BLaER1 (cell line): ENCODE data around the gene AVP.
A peak's percentile ranks its signal among the peaks of the same experiment; 100 is the strongest.
"Not testable (repeated sequence)": the region's sequence is repeated elsewhere in the genome, so short reads cannot be mapped to it uniquely, and the experiment has no call there.

Experiments used
- H3K27ac ChIP-seq: shearing (Covaris generic); formaldehyde crosslinking; 2 replicates; pipeline ENCODE4 v1.8.1; 2022
- H3K27me3 ChIP-seq: shearing (Covaris generic); formaldehyde crosslinking; 2 replicates; pipeline ENCODE4 v1.8.1; 2022
- H3K36me3 ChIP-seq: shearing (Covaris generic); formaldehyde crosslinking; 2 replicates; pipeline ENCODE4 v1.8.1; 2022
- H3K4me1 ChIP-seq: shearing (Covaris generic); formaldehyde crosslinking; 2 replicates; pipeline ENCODE4 v1.8.1; 2022
- H3K4me2 ChIP-seq: shearing (Covaris generic); formaldehyde crosslinking; 2 replicates; pipeline ENCODE4 v1.8.1; 2022
- H3K4me3 ChIP-seq: shearing (Covaris generic); formaldehyde crosslinking; 2 replicates; pipeline ENCODE4 v1.8.1; 2022
- H3K9ac ChIP-seq: shearing (Covaris generic); formaldehyde crosslinking; 2 replicates; pipeline ENCODE4 v1.8.1; 2022
- H3K9me3 ChIP-seq: shearing (Covaris generic); formaldehyde crosslinking; 2 replicates; pipeline ENCODE4 v1.8.1; 2022
- H4K20me1 ChIP-seq: shearing (Covaris generic); formaldehyde crosslinking; 2 replicates; pipeline ENCODE4 v1.8.1; 2022
- Cebpa-rat ChIP-seq: shearing (Covaris generic); IDR thresholded peaks from 2 replicates; pipeline ENCODE4 v1.8.1; 2022

AVP gene

GRCh38 chr20:3084283-3084985, at the start of gene AVP:
Gene AVP (minus strand): TSS chr20:3084724. CDS start chr20:3084674, 50 bp downstream.
- Histone ChIP-seq H3K27me3 (peaks cover 63% of the 10 kb centered on the region), H3K4me2 (no peak within 1 kb of the TSS), H3K4me3 (no peak within 1 kb of the TSS)

GRCh38 chr20:3134151-3134550, 49.6 kb upstream of the AVP start:
- Histone ChIP-seq H3K9me3 (peaks cover 5% of the 10 kb centered on the region; the same call in 1 of the 2 replicates), H3K9ac (no peak overlapping the region), H4K20me1 (peaks cover 77% of the 10 kb centered on the region), H3K4me1 (no peaks in the 10 kb centered on the region), H3K27me3 (no peaks in the 10 kb centered on the region), H3K4me3 (no peak overlapping the region), H3K4me2 (no peak overlapping the region), H3K36me3 (peaks cover 33% of the 10 kb centered on the region), H3K27ac (no peak overlapping the region)
- TF ChIP-seq Cebpa-rat = no peak

More at GRCh38 chr20:3084283-3084985, at the start of gene AVP:
- H3K27ac ChIP-seq = no peak within 1 kb of the TSS
- H3K4me1 ChIP-seq = no peaks in the 10 kb centered on the region
- H3K9me3 ChIP-seq = no peaks in the 10 kb centered on the region; the same call in 1 of the 2 replicates
- H3K36me3 ChIP-seq = no peaks in the 10 kb centered on the region
- TF ChIP-seq Cebpa-rat = no peak
- H4K20me1 ChIP-seq = peaks cover 15% of the 10 kb centered on the region; the same call in 1 of the 2 replicates
- no peak within 1 kb of the TSS for H3K9ac ChIP-seq

GRCh38 chr20:3133155-3133554, 48.6 kb upstream of the AVP start:
- Histone ChIP-seq H3K4me1 (no peaks in the 10 kb centered on the region), H3K4me3 (no peak overlapping the region), H3K27me3 (no peaks in the 10 kb centered on the region), H3K36me3 (peaks cover 33% of the 10 kb centered on the region; the same call in 1 of the 2 replicates), H3K9ac (no peak overlapping the region), H3K4me2 (no peak overlapping the region), H4K20me1 (peaks cover 75% of the 10 kb centered on the region), H3K9me3 (peaks cover 5% of the 10 kb centered on the region; the same call in 1 of the 2 replicates), H3K27ac (no peak overlapping the region)
- TF ChIP-seq Cebpa-rat = no peak

GRCh38 chr20:3130051-3130600, 45.6 kb upstream of the AVP start:
- Histone ChIP-seq H3K4me1 (no peaks in the 10 kb centered on the region), H3K27me3 (no peaks in the 10 kb centered on the region), H3K27ac (no peak overlapping the region), H3K9me3 (peaks cover 29% of the 10 kb centered on the region), H4K20me1 (peaks cover 50% of the 10 kb centered on the region), H3K4me3 (no peak overlapping the region), H3K4me2 (no peak overlapping the region), H3K9ac (no peak overlapping the region), H3K36me3 (peaks cover 40% of the 10 kb centered on the region)
- no peak for TF ChIP-seq Cebpa-rat

- no peak overlapping the region for H3K27ac ChIP-seq
- TF ChIP-seq Cebpa-rat = no peak
- no peak overlapping the region for H3K9ac ChIP-seq
- no peak overlapping the region for H3K4me3 ChIP-seq
- H4K20me1 ChIP-seq = peaks cover 44% of the 10 kb centered on the region
- peaks cover 51% of the 10 kb centered on the region for H3K36me3 ChIP-seq
- H3K4me1 ChIP-seq = no peaks in the 10 kb centered on the region
- no peaks in the 10 kb centered on the region for H3K27me3 ChIP-seq
- H3K9me3 ChIP-seq = peaks cover 39% of the 10 kb centered on the region
- H3K4me2 ChIP-seq = no peak overlapping the region
Observed at GRCh38 chr20:3129094-3129493, 44.6 kb upstream of the AVP start.

GRCh38 chr20:3128275-3128984, 43.9 kb upstream of the AVP start:
- no peak for TF ChIP-seq Cebpa-rat
- H3K27me3 ChIP-seq = no peaks in the 10 kb centered on the region
- no peak overlapping the region for H3K9ac ChIP-seq
- peaks cover 46% of the 10 kb centered on the region for H3K9me3 ChIP-seq
- no peak overlapping the region for H3K27ac ChIP-seq
- no peak overlapping the region for H3K4me2 ChIP-seq
- H3K36me3 ChIP-seq = peaks cover 57% of the 10 kb centered on the region
- peaks cover 39% of the 10 kb centered on the region for H4K20me1 ChIP-seq
- no peaks in the 10 kb centered on the region for H3K4me1 ChIP-seq
- H3K4me3 ChIP-seq = no peak overlapping the region

GRCh38 chr20:3126527-3126859, 42.0 kb upstream of the AVP start:
- Histone ChIP-seq H3K9me3 (peaks cover 63% of the 10 kb centered on the region), H3K27me3 (no peaks in the 10 kb centered on the region), H3K4me3 (no peak overlapping the region), H3K36me3 (peaks cover 71% of the 10 kb centered on the region), H3K4me2 (no peak overlapping the region), H3K4me1 (peaks cover 3% of the 10 kb centered on the region; the same call in 1 of the 2 replicates), H3K27ac (no peak overlapping the region), H4K20me1 (peaks cover 22% of the 10 kb centered on the region), H3K9ac (no peak overlapping the region)
- no peak for TF ChIP-seq Cebpa-rat

- Histone ChIP-seq H3K36me3 (peaks cover 76% of the 10 kb centered on the region), H4K20me1 (peaks cover 22% of the 10 kb centered on the region), H3K4me3 (0 out of 2 replicates have a peak overlapping the region, but pooled peaks have one; percentile 28), H3K9me3 (peaks cover 63% of the 10 kb centered on the region)
- not testable (repeated sequence) for H3K9ac ChIP-seq, H3K27ac ChIP-seq, H3K4me2 ChIP-seq, H3K27me3 ChIP-seq, H3K4me1 ChIP-seq
Observed at GRCh38 chr20:3125776-3126526, 41.4 kb upstream of the AVP start.

GRCh38 chr20:3124773-3125560, 40.4 kb upstream of the AVP start:
- H3K4me1 ChIP-seq, H3K27me3 ChIP-seq, H3K9ac ChIP-seq, H3K4me2 ChIP-seq, H3K27ac ChIP-seq: not testable (repeated sequence)
- peaks cover 85% of the 10 kb centered on the region for H3K36me3 ChIP-seq
- H3K4me3 ChIP-seq = peak overlapping the region; percentile 28; the same call in 1 of the 2 replicates
- peaks cover 61% of the 10 kb centered on the region for H3K9me3 ChIP-seq
- peaks cover 20% of the 10 kb centered on the region for H4K20me1 ChIP-seq

- H3K27me3 ChIP-seq, H3K4me1 ChIP-seq, H3K4me3 ChIP-seq, H3K9ac ChIP-seq, H3K4me2 ChIP-seq, H3K27ac ChIP-seq: not testable (repeated sequence)
- peaks cover 58% of the 10 kb centered on the region for H3K9me3 ChIP-seq
- H4K20me1 ChIP-seq = peaks cover 14% of the 10 kb centered on the region; the same call in 1 of the 2 replicates
- peaks cover 91% of the 10 kb centered on the region for H3K36me3 ChIP-seq
Observed at GRCh38 chr20:3124163-3124562, 39.6 kb upstream of the AVP start.
